ENCODE data around the gene PDK2. TPM values are rescaled to one million over a fixed set of nuclear protein-coding genes. Genes with fewer than 3 reads are reported as not detected.

PDK2 gene
- total and polyA plus RNA-seq, 2 of the 4 experiments (the other 2 are of a cell fraction): 26.7 to 104 TPM

DNA sequence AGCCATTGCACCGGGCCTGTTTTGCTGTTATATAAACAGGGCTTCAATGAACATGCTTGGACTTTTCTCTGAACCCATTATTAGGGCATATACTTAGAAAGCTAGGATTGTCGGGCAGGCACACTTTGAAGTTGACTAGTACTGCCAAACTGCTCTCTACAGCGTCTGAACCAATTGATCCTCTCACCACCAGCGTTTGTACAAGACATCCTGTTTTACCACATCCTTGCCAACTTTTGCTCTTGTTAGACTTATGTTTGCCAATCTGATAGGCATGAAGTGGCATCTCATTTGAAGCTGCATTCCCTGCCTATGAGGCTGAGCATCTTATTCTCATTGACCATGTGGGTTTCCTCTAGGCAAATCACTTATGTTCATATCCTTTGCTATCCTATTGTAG lies 62.7 kb downstream of the PDK2 start:
- CTCF ChIA-PET: no interaction called here
- ATAC-seq (ENCODE audit: low read depth): no peak

More for the DNA sequence above, 62.7 kb downstream of the PDK2 start:
- Histone ChIP-seq H3K27me3 (ENCODE audit: control insufficient read depth, insufficient read depth, low read length) (no peaks in the 10 kb centered on the region), H3K4me2 (ENCODE audit: low read depth, low read length) (no peak overlapping the region), H4K5ac (ENCODE audit: low read depth, low read length) (no peak overlapping the region), H3K27ac (ENCODE audit: insufficient read depth, low read length) (no peak overlapping the region), H2BK15ac (ENCODE audit: low read depth, low read length) (no peak overlapping the region), H3K4ac (ENCODE audit: low read depth, low read length) (no peak overlapping the region), H3K14ac (replicated peaks; ENCODE audit: low read depth, low read length) (no peak overlapping the region), H4K91ac (ENCODE audit: insufficient read depth, low read depth, low read length) (no peak overlapping the region), H2AK9ac (replicated peaks; ENCODE audit: low read depth, low read length, poor library complexity) (no peak overlapping the region), H2BK120ac (ENCODE audit: low read depth, low read length) (no peak overlapping the region), H3K4me1 (ENCODE audit: control insufficient read depth, insufficient read depth, low read length) (peaks cover 10% of the 10 kb centered on the region), H2BK20ac (ENCODE audit: low read depth, low read length) (no peak overlapping the region), H3K9ac (ENCODE audit: low read depth, low read length) (no peak overlapping the region), H2BK5ac (ENCODE audit: low read depth, low read length, poor library complexity, severe bottlenecking) (no peak overlapping the region), H3K56ac (ENCODE audit: extremely low read depth, insufficient read depth, low read length) (no peak overlapping the region), H3K23ac (ENCODE audit: low read depth, low read length) (no peak overlapping the region), H3K9me3 (ENCODE audit: control insufficient read depth, insufficient read depth, low read length) (no peaks in the 10 kb centered on the region), H3K79me1 (ENCODE audit: low read depth in 1 of 2, low read length in 2 of 2) (peaks cover 0 to 16% of the 10 kb centered on the region in 2 experiments; a peak in 1 of 4 replicates), H4K8ac (ENCODE audit: low read depth in 2 of 2, low read length in 2 of 2) (no peak overlapping the region), H2AK5ac (ENCODE audit: low read depth, low read length) (no peak overlapping the region), H4K20me1 (ENCODE audit: insufficient read depth, low read length) (no peaks in the 10 kb centered on the region), H3K36me3 (ENCODE audit: control insufficient read depth, insufficient read depth, low read length) (no peaks in the 10 kb centered on the region), H3K18ac (ENCODE audit: low read depth, low read length) (no peak overlapping the region), H2AFZ (replicated peaks; ENCODE audit: low read length, poor library complexity) (no peak overlapping the region), H3K4me3 (ENCODE audit: insufficient read depth, low read depth, low read length) (no peak overlapping the region), H3K9me1 (ENCODE audit: insufficient read depth, low read length) (no peaks in the 10 kb centered on the region)
- dilution Hi-C loops (cut with HindIII; ENCODE audit: low sequenced_read_pairs, unreplicated experiment): no loop called here
- WGBS, 2 experiments (ENCODE audit: extremely low coverage in 2 of 2, insufficient read length in 1 of 2): 67% methylated on average over 2 of the region's 4 CpGs; no CpG with 5 or more reads in 1 of the 2 experiments
- intact Hi-C loops (cut with micrococcal nuclease): no loop called here
- POLR2A ChIA-PET (ENCODE audit: unreplicated experiment): no interaction called here
- TF ChIP-seq POLR2A (IDR thresholded peaks at IDR 0.05; ENCODE audit: low read depth, low read length) (no peak), RAD21 (IDR thresholded peaks at IDR 0.05; ENCODE audit: low read length) (no peak), BHLHE40 (IDR thresholded peaks at IDR 0.05; ENCODE audit: low read depth, low read length) (no peak), MXI1 (IDR thresholded peaks at IDR 0.05; ENCODE audit: borderline replicate concordance, low read depth, low read length) (no peak)
- TF ChIP-seq, protein P1, sequence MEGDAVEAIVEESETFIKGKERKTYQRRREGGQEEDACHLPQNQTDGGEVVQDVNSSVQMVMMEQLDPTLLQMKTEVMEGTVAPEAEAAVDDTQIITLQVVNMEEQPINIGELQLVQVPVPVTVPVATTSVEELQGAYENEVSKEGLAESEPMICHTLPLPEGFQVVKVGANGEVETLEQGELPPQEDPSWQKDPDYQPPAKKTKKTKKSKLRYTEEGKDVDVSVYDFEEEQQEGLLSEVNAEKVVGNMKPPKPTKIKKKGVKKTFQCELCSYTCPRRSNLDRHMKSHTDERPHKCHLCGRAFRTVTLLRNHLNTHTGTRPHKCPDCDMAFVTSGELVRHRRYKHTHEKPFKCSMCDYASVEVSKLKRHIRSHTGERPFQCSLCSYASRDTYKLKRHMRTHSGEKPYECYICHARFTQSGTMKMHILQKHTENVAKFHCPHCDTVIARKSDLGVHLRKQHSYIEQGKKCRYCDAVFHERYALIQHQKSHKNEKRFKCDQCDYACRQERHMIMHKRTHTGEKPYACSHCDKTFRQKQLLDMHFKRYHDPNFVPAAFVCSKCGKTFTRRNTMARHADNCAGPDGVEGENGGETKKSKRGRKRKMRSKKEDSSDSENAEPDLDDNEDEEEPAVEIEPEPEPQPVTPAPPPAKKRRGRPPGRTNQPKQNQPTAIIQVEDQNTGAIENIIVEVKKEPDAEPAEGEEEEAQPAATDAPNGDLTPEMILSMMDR (conservative IDR thresholded peaks at IDR 0.05; ENCODE audit: low read depth, low read length): no peak
- no TSS peak for BruUV-seq (replicated peaks)
- DNase-seq: no peak
- in situ Hi-C loops (cut with MboI; ENCODE audit: low sequenced_read_pairs): no loop called here
